ENCODE data around the gene ETFA.
"Not testable (repeated sequence)": the region's sequence is repeated elsewhere in the genome, so short reads cannot be mapped to it uniquely, and the experiment has no call there.

Gene ETFA

GRCh38 chr15:76321171-76321570 lies 9.9 kb upstream of the ETFA start:
- Histone ChIP-seq H3K4me1 (ENCODE audit: insufficient read depth, low read length, severe bottlenecking) (peaks cover 8% of the 10 kb centered on the region), H3K9ac (ENCODE audit: low read length) (no peak overlapping the region), H3K79me2 (ENCODE audit: insufficient read depth, low read length) (no peaks in the 10 kb centered on the region)

GRCh38 chr15:76320012-76320411 lies 8.7 kb upstream of the ETFA start:
- Histone ChIP-seq H3K27ac (ENCODE audit: low read depth, low read length, poor library complexity, severe bottlenecking) (no peak overlapping the region), H3K27me3 (ENCODE audit: insufficient read depth, low read length) (no peaks in the 10 kb centered on the region), H3K36me3 (ENCODE audit: insufficient read depth, low read length) (no peaks in the 10 kb centered on the region), H3K4me3 (ENCODE audit: low read depth, low read length, poor library complexity, severe bottlenecking) (no peak overlapping the region), H2AFZ (ENCODE audit: low read length) (no peak overlapping the region), H3F3A (ENCODE audit: insufficient read depth, low read length) (no peaks in the 10 kb centered on the region), H4K20me1 (ENCODE audit: insufficient read depth, low read length) (no peaks in the 10 kb centered on the region), H3K4me1 (ENCODE audit: insufficient read depth, low read length, severe bottlenecking) (peaks cover 8% of the 10 kb centered on the region), H3K9me3 (ENCODE audit: low read length) (no peaks in the 10 kb centered on the region), H3K9me2 (ENCODE audit: low read depth, low read length) (no peaks in the 10 kb centered on the region), H3K79me2 (ENCODE audit: insufficient read depth, low read length) (no peaks in the 10 kb centered on the region), H3K4me2 (ENCODE audit: low read length) (no peak overlapping the region), H3K9ac (ENCODE audit: low read length) (no peak overlapping the region)
- TF ChIP-seq EZH2 (IDR thresholded peaks at IDR 0.05; ENCODE audit: borderline replicate concordance, low read length) (no peak), CTCF (IDR thresholded peaks at IDR 0.05; ENCODE audit: low read length) (no peak)

More at GRCh38 chr15:76321171-76321570, 9.9 kb upstream of the ETFA start:
- Histone ChIP-seq H3K9me3 (ENCODE audit: low read length) (no peaks in the 10 kb centered on the region), H3K36me3 (ENCODE audit: insufficient read depth, low read length) (no peaks in the 10 kb centered on the region), H3K4me3 (ENCODE audit: low read depth, low read length, poor library complexity, severe bottlenecking) (no peak overlapping the region), H2AFZ (ENCODE audit: low read length) (no peak overlapping the region), H3F3A (ENCODE audit: insufficient read depth, low read length) (no peaks in the 10 kb centered on the region), H3K27me3 (ENCODE audit: insufficient read depth, low read length) (peaks cover 3% of the 10 kb centered on the region; the same call in 1 of the 2 replicates), H3K9me2 (ENCODE audit: low read depth, low read length) (no peaks in the 10 kb centered on the region), H3K4me2 (ENCODE audit: low read length) (no peak overlapping the region), H4K20me1 (ENCODE audit: insufficient read depth, low read length) (no peaks in the 10 kb centered on the region), H3K27ac (ENCODE audit: low read depth, low read length, poor library complexity, severe bottlenecking) (no peak overlapping the region)
- TF ChIP-seq CTCF (IDR thresholded peaks at IDR 0.05; ENCODE audit: low read length) (no peak), EZH2 (IDR thresholded peaks at IDR 0.05; ENCODE audit: borderline replicate concordance, low read length) (no peak)

- TF ChIP-seq EZH2 (IDR thresholded peaks at IDR 0.05; ENCODE audit: borderline replicate concordance, low read length) = no peak
- TF ChIP-seq CTCF (IDR thresholded peaks at IDR 0.05; ENCODE audit: low read length) = no peak
- Histone ChIP-seq H3K27me3 (ENCODE audit: insufficient read depth, low read length) (no peaks in the 10 kb centered on the region), H3K27ac (ENCODE audit: low read depth, low read length, poor library complexity, severe bottlenecking) (no peak overlapping the region), H3K4me1 (ENCODE audit: insufficient read depth, low read length, severe bottlenecking) (peaks cover 23% of the 10 kb centered on the region), H3F3A (ENCODE audit: insufficient read depth, low read length) (no peaks in the 10 kb centered on the region), H3K4me3 (ENCODE audit: low read depth, low read length, poor library complexity, severe bottlenecking) (no peak overlapping the region), H2AFZ (ENCODE audit: low read length) (no peak overlapping the region), H3K9me3 (ENCODE audit: low read length) (no peaks in the 10 kb centered on the region), H3K4me2 (ENCODE audit: low read length) (no peak overlapping the region), H3K9me2 (ENCODE audit: low read depth, low read length) (no peaks in the 10 kb centered on the region), H3K79me2 (ENCODE audit: insufficient read depth, low read length) (peaks cover 23% of the 10 kb centered on the region), H4K20me1 (ENCODE audit: insufficient read depth, low read length) (no peaks in the 10 kb centered on the region), H3K9ac (ENCODE audit: low read length) (no peak overlapping the region), H3K36me3 (ENCODE audit: insufficient read depth, low read length) (peaks cover 3% of the 10 kb centered on the region; the same call in 1 of the 2 replicates)
Measured at GRCh38 chr15:76313731-76314130, 2.5 kb upstream of the ETFA start.

GRCh38 chr15:76313175-76313567 lies 1.9 kb upstream of the ETFA start:
- H3K4me2 ChIP-seq (ENCODE audit: low read length); H2AFZ ChIP-seq (ENCODE audit: low read length): not testable (repeated sequence)
- peaks cover 29% of the 10 kb centered on the region for H3K4me1 ChIP-seq (ENCODE audit: insufficient read depth, low read length, severe bottlenecking)

More at GRCh38 chr15:76313175-76313567, 1.9 kb upstream of the ETFA start:
- not testable (repeated sequence) for H3K4me3 ChIP-seq (ENCODE audit: low read depth, low read length, poor library complexity, severe bottlenecking); H3K27me3 ChIP-seq (ENCODE audit: insufficient read depth, low read length); H3K9me2 ChIP-seq (ENCODE audit: low read depth, low read length); H3K9me3 ChIP-seq (ENCODE audit: low read length); H3K27ac ChIP-seq (ENCODE audit: low read depth, low read length, poor library complexity, severe bottlenecking); H3K36me3 ChIP-seq (ENCODE audit: insufficient read depth, low read length); H3F3A ChIP-seq (ENCODE audit: insufficient read depth, low read length); H3K9ac ChIP-seq (ENCODE audit: low read length); H4K20me1 ChIP-seq (ENCODE audit: insufficient read depth, low read length)
- H3K79me2 ChIP-seq (ENCODE audit: insufficient read depth, low read length) = peaks cover 29% of the 10 kb centered on the region

All from OCI-LY1 (cell line).